UCSD-AML1 (cell line): Measurements from ENCODE around the gene COG5.

Experiments used
- DNase-seq: peaks from one replicate; lab custom pipeline; 2025; ENCODE audit not compliant: unreplicated experiment; lab: John Stamatoyannopoulos, UW

COG5 gene

DNA sequence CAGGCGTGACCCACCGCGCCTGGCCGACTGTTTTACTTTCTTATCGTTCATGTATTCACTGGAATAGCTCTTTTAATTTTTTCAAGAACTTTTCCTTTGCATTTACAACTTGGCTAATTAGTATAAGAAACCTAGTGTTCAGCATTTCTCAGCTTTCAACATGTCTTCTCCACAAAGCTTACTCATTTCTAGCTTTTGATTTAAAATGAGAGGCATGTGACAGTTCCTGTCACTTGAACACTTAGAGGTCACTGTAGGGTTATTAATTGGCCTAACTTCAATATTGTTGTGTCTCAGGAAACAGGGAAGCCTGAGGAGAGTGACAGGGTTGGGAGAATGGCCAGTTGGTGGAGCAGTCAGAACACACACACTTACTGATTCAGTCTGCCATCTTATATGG lies 218.9 kb downstream of the COG5 start:
- DNase-seq, result no peak

DNA sequence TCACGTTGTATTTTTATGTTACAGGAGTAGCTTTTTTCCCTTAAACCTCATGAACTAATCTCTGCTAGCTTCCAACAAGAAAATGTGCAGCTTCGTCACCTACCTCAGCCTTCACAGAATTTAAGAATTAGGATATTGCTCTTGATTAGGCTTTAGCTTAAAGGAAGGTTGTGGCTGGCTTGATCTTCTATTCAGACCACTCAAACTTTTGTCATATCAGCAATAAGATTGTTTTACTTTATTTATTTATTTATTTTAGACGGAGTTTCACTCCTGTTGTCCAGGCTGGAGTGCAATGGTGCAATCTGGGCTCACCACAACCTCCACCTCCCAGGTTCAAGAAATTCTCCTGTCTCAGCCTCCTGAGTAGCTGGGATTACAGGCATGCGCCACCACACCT lies 219.4 kb downstream of the COG5 start:
- DNase-seq, result no peak

DNA sequence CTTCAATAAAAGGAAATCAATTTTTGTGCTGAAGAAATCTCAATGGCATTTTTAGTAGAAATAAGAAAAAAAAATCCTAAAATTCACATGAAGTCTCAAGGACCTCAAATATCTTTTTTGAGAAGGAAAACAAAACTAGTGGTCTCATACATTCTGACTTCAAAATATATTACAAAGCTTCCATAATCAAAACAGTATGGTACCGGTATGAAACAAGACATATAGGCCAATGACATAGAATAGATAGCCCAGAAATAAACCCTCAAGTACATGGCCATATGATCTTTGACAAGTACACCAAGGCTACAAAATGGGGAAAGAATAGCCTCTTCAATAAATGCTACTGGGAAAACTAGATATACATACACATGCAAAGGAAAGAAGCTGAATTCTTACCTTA lies 225.6 kb downstream of the COG5 start:
- DNase-seq, result no peak

DNA sequence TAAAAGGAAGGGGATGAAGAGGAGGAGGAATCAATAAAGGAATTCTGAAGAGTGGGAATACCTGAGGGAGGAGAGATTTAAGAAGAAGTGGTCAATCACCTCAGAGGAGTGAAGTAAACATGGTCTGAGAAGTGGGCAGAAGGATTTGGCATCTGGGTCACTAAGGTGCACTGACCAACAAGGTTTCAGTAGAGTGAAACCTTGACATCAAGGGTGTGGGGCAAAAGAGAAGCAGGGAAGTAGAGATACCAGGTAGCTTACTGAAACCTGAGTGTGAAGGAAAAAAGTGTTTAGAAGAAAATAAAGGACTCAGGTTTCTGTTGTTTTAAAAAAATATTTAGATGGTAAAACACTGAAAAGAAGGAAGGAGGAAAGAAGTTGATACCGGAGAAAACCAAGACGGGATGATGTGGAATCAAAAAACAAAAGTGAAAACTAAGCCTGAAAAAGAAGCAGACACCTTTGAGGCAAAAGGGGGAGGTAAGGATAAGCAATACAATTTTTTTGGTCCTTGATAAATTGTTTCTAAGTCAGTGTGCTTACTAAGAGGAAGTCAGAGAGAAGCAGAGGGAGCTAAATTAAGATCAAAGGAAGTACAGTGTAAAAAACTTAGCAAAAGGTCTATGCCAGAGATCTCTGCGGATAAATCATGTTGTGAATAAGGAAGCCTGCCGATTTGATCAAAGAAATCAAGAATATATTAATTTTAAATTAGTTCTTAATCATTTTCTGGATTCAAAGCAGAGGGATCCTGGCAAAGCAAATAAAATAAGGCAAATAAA lies 231.0 kb downstream of the COG5 start:
- DNase-seq, result no peak

DNA sequence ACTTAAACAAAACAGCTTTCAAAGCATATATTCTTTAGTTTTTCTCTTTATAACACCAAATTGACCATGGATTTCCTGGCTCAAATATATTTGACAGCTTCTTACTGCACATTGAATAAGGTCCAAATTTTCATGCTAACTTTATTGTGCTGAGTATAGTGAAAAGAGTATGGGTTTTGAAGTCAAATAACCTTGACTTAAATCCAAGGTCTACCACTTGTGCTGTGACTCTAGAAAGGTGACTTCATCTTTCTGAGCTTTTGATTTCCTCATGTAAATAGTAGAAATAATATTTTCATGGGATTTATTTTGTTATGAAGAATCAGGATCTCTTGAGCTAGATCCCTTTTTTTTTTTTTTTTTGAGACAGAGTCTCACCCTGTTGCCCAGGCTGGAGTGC lies 233.2 kb downstream of the COG5 start:
- no peak for DNase-seq

DNA sequence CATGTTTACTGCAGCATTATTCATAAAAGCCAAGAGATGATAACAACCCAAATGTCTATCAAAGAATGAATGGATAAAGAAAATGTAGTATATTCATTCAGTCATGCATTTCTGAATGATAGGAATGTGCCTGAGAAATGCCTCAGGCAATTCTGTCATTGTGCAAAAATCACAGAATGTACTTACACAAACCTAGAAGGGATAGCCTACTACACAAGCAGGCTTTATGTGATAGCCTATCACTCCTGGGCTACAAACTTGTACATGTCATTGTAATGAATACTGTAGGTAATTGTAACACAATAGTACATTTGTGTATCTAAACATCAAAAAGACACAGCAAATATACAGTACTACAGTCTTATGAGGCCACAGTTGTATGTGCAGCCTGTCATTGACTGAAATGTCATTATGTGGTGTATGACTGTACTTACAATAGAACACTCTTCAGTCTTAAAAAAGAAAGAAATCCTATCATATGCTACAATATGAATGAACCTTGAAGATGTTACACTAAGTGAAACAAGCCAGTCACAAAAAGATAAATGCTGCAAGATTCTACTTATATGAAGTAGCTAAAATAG lies 235.6 kb downstream of the COG5 start:
- DNase-seq, result no peak

DNA sequence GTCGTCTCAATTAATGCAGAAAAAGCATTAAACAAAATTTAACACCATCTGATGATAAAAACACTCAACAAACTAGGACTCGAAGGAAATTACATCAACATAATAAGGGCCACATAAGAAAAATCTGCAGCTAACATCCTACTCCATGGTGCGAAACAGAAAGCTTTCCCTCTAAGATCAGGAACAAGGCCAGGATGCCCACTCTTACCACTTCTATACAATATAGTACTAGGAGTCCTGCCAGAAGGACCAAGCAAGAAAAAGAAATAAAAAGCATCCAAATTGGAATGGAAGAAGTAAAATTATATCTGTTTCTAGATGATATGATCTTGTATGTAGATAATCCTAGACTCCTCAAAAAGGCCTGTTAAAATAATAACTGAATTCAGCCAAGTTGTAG lies 237.7 kb downstream of the COG5 start:
- DNase-seq, result no peak

DNA sequence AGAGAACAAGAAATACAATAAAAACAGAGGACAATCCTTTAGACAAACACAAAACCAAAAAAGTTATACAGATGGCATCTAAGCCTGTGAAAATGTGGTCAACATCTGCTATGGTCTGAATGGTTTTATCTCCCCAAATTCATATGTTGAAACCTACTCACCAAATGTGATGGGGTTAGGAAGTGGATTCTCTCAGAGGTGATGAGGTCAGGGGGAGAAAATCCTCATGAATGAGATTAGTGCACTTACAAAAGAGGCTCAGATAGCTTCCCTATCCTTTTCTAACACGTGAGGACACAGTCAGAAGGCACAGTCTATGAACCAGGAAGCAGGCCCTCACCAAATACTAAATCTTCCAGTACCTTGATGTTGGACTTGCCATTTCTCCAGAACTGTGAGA lies 241.7 kb downstream of the COG5 start:
- DNase-seq, result no peak

DNA sequence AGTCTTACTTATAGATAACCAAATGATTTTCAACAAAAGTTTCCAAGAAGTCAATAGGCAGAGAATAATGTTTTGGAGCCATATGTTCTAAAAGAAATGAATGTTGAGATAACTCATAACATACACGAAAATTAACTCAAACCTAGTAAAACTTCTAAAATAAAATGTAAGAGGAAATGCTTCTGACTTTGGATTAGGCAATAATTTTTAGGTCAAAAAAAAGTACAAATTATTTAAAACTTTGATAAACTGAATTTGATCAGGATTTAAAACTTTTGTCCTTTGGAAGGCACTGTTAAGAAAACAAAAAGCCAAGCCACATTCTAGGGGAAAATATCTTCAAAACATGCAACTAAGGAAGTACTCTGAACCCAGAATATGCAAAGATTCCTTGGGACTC lies 242.1 kb downstream of the COG5 start:
- no peak for DNase-seq

DNA sequence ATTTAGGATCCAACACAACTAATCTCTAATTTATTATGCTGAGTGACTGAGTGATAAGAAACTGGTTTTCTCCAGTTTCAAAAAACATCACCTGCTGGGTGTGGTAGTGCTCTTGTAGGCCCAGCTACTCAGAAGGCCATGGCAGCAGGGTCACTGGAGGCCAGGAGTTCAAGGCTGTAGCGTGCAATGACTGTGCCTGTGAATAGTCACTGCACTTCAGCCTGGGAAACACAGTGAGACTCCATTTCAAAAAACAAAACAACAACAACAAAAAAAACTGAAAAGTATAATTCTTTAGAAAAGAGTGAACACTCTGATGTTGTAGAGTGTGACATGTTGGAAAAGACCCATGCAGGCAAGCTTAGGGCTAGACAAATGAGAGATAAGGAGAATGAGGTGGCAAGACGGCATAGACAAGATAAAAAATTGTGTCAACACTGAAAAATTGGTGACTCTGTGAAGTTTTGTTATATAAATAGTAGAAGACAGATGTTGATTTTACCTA lies 243.9 kb downstream of the COG5 start:
- no peak for DNase-seq

DNA sequence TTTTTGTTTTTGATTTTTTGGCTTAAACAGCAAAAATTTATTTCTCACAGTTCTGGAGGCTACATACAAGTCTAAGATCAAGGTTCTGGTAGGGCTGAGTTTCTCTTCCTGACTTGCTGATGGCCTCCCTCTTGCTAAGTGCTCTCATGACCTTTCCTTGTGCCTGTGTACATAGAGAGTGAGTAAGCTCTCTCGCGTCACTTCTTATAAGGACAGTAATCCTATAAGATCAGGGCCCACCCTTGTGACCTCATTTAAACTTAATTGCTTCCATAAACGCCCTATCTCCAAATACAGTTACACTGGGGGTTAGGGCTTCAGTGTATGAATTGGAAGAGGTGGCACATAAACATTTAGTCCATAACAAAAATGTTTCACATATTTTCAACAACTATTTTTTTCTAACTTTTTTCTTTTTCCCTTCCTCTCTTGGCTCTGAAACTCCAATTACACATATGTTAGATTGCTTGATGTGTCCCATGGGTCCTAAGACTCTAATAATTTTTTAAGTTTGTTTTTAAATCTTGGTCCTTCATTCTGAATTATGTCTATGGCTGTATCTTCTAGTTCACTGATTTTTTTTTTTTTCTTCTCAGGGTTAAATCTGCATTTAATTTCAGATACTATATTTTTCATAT lies 245.1 kb downstream of the COG5 start:
- no peak for DNase-seq

DNA sequence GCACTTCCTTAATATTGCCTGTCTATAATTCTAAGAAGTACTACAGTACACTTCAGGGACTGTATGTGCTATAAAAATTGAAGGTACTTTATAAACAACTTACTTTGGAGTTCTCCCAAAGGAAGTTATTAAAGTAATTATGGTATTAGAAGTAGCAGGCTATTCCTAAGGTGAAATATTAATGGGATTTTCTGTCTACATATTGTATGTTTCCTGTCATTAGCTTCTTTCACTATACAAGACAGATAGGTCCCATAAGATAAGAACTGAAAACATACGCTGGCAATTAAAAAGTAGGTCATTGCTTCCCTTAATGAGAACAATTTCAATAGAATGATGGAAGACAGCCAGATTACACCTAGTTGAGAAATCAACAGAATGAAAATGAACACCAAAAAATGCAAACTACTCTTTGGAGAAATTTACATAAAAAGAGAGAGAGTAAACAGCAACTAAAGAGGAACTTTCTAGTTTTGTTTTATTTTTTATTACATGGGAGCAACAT lies 248.0 kb downstream of the COG5 start:
- DNase-seq, result no peak

DNA sequence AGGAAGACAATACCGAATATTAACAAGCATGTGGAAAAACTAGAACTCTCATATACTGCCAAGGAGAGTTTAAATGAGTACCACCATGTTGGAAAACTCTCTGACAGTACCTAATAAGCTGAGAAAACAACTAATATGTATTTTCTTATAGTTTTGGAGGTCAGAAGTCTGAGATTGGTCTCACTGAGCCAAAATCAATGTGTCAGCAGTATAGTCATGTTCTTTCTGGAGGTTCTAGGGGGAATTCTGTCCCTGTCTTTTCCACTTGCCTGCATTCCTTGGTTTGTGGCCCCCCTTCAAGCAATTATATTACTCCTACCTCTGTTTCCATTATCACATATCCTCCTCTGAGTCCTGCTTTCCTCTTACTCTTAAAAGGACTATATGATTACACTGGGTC lies 250.4 kb downstream of the COG5 start:
- DNase-seq, result no peak

DNA sequence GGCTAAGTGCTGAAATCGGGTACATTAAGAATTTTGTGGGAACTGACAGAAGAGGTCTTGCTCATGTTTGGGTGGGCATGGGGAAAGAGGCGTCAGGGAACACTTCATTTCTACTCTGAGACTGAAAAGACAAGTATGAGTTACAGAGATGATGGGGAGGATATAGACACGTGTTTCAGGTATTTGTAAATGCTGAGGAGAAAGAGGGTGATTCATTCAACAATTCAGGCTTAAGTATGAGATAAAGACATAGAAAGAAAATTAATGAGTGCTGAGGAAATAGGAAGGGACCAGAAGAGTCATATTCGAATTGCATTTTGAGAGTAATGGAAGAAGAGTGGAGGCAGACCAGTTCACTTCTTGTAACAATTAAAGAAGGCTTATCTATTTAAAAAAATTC lies 251.3 kb downstream of the COG5 start:
- no peak for DNase-seq

DNA sequence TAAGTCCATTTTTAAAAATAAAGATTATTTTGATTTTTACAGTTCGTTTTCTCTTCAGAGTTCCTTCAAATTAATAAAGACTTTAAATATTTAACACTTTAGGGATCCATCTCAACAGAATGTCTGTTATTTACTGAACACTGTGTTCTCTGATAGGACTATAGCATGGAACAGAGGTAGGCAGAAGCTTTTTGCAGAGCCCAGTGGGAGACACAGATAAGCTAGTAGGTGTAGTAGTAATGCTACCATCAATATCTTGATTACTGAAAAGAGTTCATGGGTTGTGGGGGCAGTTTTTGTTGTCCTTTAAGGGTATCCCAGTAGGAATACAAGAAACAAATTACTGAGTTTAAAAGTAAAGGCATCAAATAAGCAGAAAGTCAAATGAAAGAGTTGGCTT lies 254.4 kb downstream of the COG5 start:
- no peak for DNase-seq

DNA sequence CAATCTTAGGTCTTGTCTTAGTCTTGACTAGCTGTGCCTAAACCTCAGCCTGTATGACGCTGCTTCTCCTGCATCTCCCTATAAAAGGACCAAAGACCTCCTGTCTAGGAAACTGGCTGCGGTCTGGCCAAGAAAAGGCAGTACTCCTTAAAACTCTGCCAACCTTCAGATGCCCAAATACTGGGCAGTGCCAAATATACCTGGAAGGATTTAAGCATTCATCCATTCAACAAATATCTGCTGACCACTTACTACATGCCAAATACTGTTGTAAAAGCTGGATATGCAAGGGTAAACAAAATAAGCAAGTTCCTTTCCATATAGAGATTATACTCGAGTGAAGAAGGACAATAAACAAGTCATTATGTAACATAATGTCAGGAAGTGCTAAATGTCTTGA lies 259.1 kb downstream of the COG5 start:
- no peak for DNase-seq

DNA sequence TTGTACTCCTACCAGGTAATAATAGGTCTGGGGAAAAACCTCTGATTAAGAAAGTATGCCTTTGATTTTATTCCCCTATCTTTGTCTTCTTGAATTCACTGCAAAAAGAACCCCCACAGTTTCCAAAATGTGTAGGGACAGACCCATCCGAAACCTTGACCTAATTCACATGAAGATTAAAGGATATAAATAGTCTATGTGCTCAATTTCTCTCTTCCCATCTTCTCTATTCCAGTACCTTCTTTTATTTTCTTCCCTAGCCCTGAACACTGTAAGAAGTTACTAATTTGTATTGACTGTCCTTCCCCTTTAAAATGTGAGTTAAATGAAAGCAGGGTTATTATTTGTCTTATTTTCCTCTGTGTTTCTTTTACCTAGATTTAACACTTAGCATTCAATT lies 259.7 kb downstream of the COG5 start:
- DNase-seq, result no peak

DNA sequence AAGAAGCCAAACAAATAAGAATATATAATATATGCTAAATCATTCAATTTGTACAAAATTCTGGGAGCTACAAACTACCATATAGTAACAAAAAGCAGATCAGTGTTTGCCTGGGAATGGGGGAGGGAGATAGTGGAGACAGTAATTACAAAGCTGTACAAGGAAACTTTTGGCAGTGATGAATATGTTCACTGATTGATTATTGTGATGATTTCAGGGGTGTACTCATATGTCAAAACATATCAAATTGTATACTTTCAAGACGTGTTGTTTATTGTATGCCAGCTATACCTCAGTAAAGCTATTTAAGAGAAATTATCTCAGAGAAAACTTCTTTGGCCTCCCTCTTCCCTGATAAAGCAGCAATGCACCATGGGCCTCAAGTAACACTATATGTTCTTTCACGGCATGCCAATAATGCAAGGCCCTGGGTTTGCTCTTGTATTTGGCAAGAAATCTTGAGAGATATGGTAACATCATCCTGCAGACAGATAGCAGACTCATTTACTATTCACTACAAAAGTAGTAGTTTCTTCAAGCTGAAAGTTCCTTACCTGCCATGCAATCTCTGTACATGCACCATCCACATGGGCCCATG lies 261.4 kb downstream of the COG5 start:
- DNase-seq, result no peak

DNA sequence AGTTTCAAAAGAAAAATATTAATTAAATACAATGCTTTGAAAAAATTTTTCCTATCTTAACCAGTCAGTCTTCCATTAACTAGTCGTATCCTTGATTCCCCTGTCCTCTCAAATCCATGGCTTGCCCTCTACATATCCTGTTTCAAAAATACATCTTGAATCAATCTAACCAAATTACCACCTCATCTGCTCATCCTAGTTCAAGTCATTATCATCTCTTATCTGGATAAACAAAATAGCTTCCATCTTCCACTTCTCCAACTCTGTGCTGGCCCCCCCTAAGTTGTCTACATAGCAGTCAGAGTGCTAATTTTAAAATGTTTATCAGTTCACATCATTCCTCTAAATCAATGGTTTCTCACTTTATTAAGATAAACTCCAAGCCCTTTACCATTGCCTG lies 269.5 kb downstream of the COG5 start:
- DNase-seq, result no peak

DNA sequence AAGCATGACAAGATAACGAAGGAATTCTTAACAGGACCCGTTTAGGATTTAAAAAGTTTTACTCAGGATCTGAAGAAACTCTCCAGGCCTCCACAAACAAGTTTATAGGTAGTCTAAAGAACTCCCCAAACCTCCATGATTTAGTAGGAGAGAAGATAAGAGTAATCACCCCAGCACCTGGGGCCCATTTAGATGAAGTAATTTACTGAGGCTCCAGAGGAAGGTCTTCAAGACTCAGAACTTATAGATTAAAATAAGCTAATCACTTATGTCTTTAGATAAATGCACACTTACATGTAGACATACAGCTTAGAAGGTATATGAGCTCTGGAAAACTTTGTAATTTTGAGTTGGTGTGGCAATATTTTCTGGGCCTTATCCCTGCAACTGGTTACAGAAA lies 271.1 kb downstream of the COG5 start:
- no peak for DNase-seq

DNA sequence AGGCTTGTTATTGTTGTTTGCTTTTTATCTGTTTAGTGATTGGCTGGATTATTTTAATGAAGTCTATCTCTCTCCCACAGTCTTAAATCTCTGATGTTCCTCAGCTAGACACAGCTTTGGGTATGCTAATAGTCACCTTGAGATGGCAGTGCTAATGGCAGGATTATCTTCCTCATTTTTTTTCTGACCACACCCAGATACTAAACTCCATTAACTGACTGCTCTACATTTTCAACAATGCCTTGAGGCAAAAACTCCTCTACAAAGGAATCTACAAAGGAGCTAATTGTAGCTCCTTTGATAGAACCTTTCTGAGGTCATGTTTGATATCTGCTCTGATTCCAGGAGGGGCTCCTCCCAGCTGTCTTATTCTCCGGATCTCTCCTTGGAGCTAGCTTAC lies 272.3 kb downstream of the COG5 start:
- DNase-seq, result no peak
